ENCODE results near the gene ZNF507. TPM values are rescaled to one million over a fixed set of nuclear protein-coding genes. Genes with fewer than 3 reads are reported as not detected.

The ZNF507 gene
- total RNA-seq, 1 donor from 2014 or later, result 11.0 TPM

DNA sequence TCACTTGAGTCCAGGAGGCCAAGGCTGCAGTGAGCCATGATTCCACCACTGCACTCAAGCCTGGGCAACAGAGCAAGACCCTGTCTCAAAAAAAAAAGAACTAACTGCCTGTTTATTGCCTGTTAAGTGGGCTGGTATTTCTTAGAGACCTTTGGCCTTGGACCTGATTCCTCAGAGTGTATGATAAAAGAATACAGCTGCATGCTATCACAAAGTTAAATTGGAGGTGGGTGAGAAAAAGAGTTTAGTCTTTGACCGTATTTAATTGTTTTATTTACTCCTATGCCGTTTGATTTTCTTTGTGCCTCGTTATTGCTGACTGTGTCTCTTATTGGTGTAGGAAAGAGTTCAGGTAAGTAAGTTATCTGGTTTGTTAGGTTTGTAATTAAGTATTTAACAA is 34.9 kb downstream of the ZNF507 start:
- no peak overlapping the region for H3K9ac ChIP-seq (ENCODE audit: low read depth in 1 of 3, low read length in 3 of 3)
- H3K4me1 ChIP-seq (ENCODE audit: control insufficient read depth in 3 of 3, insufficient read depth in 3 of 3, low read length in 3 of 3), result no peaks in the 10 kb centered on the region
- no peak overlapping the region for H3K4me3 ChIP-seq (ENCODE audit: low read length in 3 of 3)
- H3K27ac ChIP-seq (ENCODE audit: low read depth, low read length), result no peak overlapping the region
- H3K36me3 ChIP-seq (ENCODE audit: control insufficient read depth in 3 of 3, insufficient read depth in 3 of 3, low read length in 3 of 3), result peaks cover 14 to 24% (median 17%) of the 10 kb centered on the region in 3 donors
- H3K9me3 ChIP-seq (ENCODE audit: control insufficient read depth in 3 of 3, low read length in 3 of 3), result no peaks in the 10 kb centered on the region
- no peaks in the 10 kb centered on the region for H3K27me3 ChIP-seq (ENCODE audit: control insufficient read depth in 3 of 3, insufficient read depth in 3 of 3, low read length in 3 of 3)

DNA sequence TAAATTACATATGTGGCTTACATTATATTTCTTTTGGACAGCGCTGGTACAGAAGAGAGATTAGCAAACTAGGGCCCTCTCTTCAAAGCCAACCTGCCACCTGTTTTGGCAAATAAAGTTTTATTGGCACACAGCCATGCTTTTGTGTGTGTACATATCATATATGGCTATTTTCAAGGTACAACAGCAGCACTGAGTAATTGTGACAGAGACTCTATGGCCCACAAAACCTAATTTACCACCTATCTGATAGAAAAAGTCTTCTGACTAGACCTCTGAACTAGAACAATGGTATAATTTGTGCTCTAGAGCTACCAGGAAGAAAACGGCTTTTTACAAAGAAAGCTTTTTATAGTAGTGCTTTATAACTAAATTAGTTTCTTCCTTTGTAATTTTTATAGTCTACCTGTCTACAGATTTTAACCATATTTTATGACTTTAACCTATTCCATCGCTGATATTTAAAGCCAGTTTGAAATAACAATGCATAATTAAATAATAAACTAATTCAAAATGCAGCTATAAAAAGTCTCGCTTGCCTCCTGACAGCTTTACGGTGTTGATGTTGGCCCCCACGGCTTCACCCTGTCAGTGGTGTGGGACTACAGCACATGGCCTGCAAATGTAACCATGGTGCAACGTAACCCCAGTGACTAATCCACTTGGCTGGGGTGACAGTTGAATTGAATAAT is 42.4 kb downstream of the ZNF507 start:
- Histone ChIP-seq H3K9ac (ENCODE audit: low read depth in 1 of 3, low read length in 3 of 3) (no peak overlapping the region), H3K9me3 (ENCODE audit: control insufficient read depth in 3 of 3, low read length in 3 of 3) (no peaks in the 10 kb centered on the region), H3K27me3 (ENCODE audit: control insufficient read depth in 3 of 3, insufficient read depth in 3 of 3, low read length in 3 of 3) (no peaks in the 10 kb centered on the region)

DNA sequence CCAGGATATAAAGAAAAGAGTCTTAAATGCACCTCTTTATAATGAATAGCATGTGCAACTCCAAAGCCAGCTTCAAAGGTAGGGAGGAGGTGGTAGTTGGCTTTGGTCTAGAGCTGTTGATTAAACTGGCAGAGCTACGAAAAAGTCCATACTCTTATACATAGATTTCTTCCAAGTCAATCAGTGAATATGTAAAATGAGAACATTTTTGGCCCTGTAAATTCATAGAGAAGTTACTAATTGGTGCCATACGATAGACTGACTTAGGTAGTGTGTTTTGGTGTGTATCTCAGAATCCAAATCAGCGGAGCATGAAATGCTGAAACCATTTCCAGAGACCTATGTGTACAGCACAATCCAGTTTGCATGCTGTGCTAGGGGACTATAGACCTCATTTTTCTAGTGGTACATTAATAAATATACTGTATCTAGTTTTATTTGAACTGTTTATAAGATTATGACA is 43.0 kb downstream of the ZNF507 start:
- Histone ChIP-seq H3K4me1 (ENCODE audit: control insufficient read depth in 3 of 3, insufficient read depth in 3 of 3, low read length in 3 of 3) (no peaks in the 10 kb centered on the region), H3K9ac (ENCODE audit: low read depth in 1 of 3, low read length in 3 of 3) (no peak overlapping the region), H3K4me3 (ENCODE audit: low read length in 3 of 3) (no peak overlapping the region), H3K27ac (ENCODE audit: low read depth, low read length) (no peak overlapping the region), H3K27me3 (ENCODE audit: control insufficient read depth in 3 of 3, insufficient read depth in 3 of 3, low read length in 3 of 3) (no peaks in the 10 kb centered on the region), H3K9me3 (ENCODE audit: control insufficient read depth in 3 of 3, low read length in 3 of 3) (no peaks in the 10 kb centered on the region), H3K36me3 (ENCODE audit: control insufficient read depth in 3 of 3, insufficient read depth in 3 of 3, low read length in 3 of 3) (peaks cover 0 to 3% (median 2%) of the 10 kb centered on the region in 3 donors)

More for the DNA sequence above, 42.4 kb downstream of the ZNF507 start:
- peaks cover 2 to 9% (median 4%) of the 10 kb centered on the region in 3 donors for H3K36me3 ChIP-seq (ENCODE audit: control insufficient read depth in 3 of 3, insufficient read depth in 3 of 3, low read length in 3 of 3)
- no peak overlapping the region for H3K27ac ChIP-seq (ENCODE audit: low read depth, low read length)
- H3K4me3 ChIP-seq (ENCODE audit: low read length in 3 of 3), result no peak overlapping the region
- H3K4me1 ChIP-seq (ENCODE audit: control insufficient read depth in 3 of 3, insufficient read depth in 3 of 3, low read length in 3 of 3), result no peaks in the 10 kb centered on the region

DNA sequence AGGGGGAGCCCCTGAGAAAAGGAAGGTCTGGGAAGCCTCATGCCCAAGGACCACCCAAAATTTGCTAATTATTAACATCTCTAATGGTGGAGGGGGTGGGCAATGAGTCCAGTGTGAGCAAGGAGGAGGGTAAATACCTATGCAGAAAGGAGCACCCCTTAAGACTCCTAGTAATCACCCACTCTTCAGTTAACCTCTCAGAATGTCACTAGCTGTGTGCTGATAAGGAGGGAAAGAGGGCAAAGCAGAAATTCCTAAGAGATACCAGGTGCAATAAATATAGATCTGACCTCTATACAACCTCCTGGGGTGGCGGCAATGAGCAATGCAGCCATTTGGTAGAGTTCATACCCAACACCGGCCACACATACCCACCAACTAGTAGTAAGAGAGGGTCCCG is 47.5 kb downstream of the ZNF507 start:
- Histone ChIP-seq H3K4me3 (ENCODE audit: low read length in 3 of 3) (no peak overlapping the region), H3K27ac (ENCODE audit: low read depth, low read length) (no peak overlapping the region)

DNA sequence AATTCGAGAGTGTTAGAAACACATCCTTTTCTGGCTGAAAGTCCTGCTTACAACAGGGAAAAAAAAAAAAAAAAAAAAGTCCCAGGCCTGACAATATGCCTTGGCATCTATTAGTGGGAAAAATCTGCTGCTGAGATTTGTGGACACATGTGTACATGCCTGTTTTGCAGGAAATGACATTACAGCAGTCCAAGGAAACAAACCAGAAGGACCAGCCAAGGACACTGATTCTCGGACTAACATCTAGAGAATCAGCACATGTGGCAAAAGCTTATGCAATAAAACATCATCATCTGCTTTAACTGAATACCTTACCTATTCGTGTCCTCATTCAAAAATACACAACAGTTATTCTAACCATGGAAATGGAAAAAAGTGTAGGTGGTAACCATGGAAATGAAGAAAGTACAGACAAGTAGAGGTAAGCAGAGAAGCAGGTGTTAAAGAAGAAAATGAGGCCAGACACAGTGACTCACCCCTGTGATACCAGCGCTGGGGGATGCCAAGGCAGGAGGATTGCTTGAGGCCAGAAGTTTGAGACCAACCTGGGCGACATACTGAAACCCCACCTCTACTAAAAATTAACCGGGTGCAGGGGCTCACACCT is 50.7 kb downstream of the ZNF507 start:
- Histone ChIP-seq H3K27me3 (ENCODE audit: control insufficient read depth in 3 of 3, insufficient read depth in 3 of 3, low read length in 3 of 3) (no peaks in the 10 kb centered on the region), H3K9me3 (ENCODE audit: control insufficient read depth in 3 of 3, low read length in 3 of 3) (no peaks in the 10 kb centered on the region), H3K4me1 (ENCODE audit: control insufficient read depth in 3 of 3, insufficient read depth in 3 of 3, low read length in 3 of 3) (no peaks in the 10 kb centered on the region), H3K36me3 (ENCODE audit: control insufficient read depth in 3 of 3, insufficient read depth in 3 of 3, low read length in 3 of 3) (no peaks in the 10 kb centered on the region), H3K27ac (ENCODE audit: low read depth, low read length) (no peak overlapping the region), H3K9ac (ENCODE audit: low read depth in 1 of 3, low read length in 3 of 3) (no peak overlapping the region), H3K4me3 (ENCODE audit: low read length in 3 of 3) (no peak overlapping the region)

More for the DNA sequence above, 47.5 kb downstream of the ZNF507 start:
- no peaks in the 10 kb centered on the region for H3K9me3 ChIP-seq (ENCODE audit: control insufficient read depth in 3 of 3, low read length in 3 of 3)
- no peak overlapping the region for H3K9ac ChIP-seq (ENCODE audit: low read depth in 1 of 3, low read length in 3 of 3)
- no peaks in the 10 kb centered on the region for H3K27me3 ChIP-seq (ENCODE audit: control insufficient read depth in 3 of 3, insufficient read depth in 3 of 3, low read length in 3 of 3)
- no peaks in the 10 kb centered on the region for H3K36me3 ChIP-seq (ENCODE audit: control insufficient read depth in 3 of 3, insufficient read depth in 3 of 3, low read length in 3 of 3)
- no peaks in the 10 kb centered on the region for H3K4me1 ChIP-seq (ENCODE audit: control insufficient read depth in 3 of 3, insufficient read depth in 3 of 3, low read length in 3 of 3)

DNA sequence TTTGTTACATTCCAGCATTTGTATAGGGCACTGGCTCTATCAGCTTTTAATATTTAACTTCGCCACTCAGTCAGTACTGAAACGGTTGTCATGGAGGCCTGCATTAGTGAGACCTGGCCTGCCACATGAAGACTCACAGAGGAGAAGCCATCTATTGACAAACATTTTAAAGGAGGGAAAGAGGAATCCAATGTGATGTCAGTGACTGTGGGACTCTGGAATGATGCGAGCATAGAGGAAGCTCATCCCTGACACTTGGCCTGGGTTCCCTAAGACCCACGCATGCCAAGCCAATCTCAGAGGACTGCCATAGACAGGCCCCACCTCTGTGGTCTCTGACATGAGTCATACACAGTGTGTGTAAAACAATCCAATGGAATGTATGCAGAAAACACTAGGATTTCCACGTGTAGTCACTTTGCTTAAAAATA is 52.3 kb downstream of the ZNF507 start:
- H3K9ac ChIP-seq (ENCODE audit: low read depth in 1 of 3, low read length in 3 of 3), result no peak overlapping the region
- H3K27ac ChIP-seq (ENCODE audit: low read depth, low read length), result no peak overlapping the region
- no peaks in the 10 kb centered on the region for H3K36me3 ChIP-seq (ENCODE audit: control insufficient read depth in 3 of 3, insufficient read depth in 3 of 3, low read length in 3 of 3)
- no peak overlapping the region for H3K4me3 ChIP-seq (ENCODE audit: low read length in 3 of 3)
- no peaks in the 10 kb centered on the region for H3K4me1 ChIP-seq (ENCODE audit: control insufficient read depth in 3 of 3, insufficient read depth in 3 of 3, low read length in 3 of 3)
- H3K27me3 ChIP-seq (ENCODE audit: control insufficient read depth in 3 of 3, insufficient read depth in 3 of 3, low read length in 3 of 3), result no peaks in the 10 kb centered on the region
- no peaks in the 10 kb centered on the region for H3K9me3 ChIP-seq (ENCODE audit: control insufficient read depth in 3 of 3, low read length in 3 of 3)

DNA sequence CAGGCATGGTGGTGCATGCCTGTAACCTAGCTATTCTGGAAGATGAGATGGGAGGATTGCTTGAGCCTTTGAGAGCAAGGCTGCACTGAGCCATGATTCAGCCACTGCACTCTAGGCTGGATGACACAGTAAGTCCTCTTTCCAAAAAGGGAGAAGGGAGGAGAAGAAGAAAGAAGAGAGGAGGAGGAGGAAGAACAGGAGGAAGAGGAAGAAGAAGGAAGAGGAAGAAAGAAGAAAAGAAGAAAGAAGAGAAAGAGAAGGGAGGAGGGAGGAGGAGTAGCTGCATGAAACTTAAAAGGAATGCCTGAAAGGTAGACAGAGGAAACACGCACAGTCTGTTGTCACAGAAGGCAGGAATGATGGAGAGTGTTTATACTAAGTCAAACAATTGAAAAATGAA is 56.6 kb downstream of the ZNF507 start:
- H3K4me1 ChIP-seq (ENCODE audit: control insufficient read depth in 3 of 3, insufficient read depth in 3 of 3, low read length in 3 of 3), result peaks cover 13 to 18% (median 14%) of the 10 kb centered on the region in 3 donors
- no peak overlapping the region for H3K27ac ChIP-seq (ENCODE audit: low read depth, low read length)
- H3K9me3 ChIP-seq (ENCODE audit: control insufficient read depth in 3 of 3, low read length in 3 of 3), result no peaks in the 10 kb centered on the region
- H3K36me3 ChIP-seq (ENCODE audit: control insufficient read depth in 3 of 3, insufficient read depth in 3 of 3, low read length in 3 of 3), result no peaks in the 10 kb centered on the region
- H3K4me3 ChIP-seq (ENCODE audit: low read length in 3 of 3), result no peak overlapping the region
- H3K9ac ChIP-seq (ENCODE audit: low read depth in 1 of 3, low read length in 3 of 3), result no peak overlapping the region
- H3K27me3 ChIP-seq (ENCODE audit: control insufficient read depth in 3 of 3, insufficient read depth in 3 of 3, low read length in 3 of 3), result no peaks in the 10 kb centered on the region

DNA sequence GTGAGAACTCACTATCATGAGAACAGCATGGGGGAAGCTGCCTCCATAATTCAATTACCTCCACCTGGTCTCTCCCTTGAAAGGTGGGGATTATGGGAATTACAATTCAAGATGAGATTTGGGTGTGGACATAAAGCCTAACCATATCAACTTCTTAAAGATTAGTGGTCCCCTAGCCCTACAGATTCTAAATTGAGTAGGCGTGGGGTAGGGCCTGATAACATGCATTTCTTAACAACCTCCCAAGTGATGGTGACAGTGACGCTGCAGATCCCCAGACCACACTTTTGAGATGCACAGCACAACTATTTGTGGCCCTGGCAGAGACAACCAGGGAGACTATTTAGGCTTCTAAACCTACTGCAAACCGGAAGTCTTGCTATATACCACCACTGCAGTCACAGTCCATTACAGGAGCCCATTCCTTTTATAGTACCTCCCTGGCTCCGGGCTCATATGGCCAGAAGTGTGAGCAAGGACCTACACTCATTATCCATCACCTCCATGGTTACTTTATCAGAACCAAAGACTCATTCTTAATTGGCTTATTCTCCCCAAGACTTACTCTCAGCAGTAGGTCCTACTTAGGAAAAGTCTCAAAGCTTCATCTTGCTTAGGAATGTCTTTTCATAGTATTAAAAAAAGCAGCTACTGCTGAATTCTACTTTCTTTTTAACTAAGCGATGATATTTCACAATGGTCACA is 58.0 kb downstream of the ZNF507 start:
- Histone ChIP-seq H3K4me1 (ENCODE audit: control insufficient read depth in 3 of 3, insufficient read depth in 3 of 3, low read length in 3 of 3) (peaks cover 13 to 18% (median 14%) of the 10 kb centered on the region in 3 donors), H3K9me3 (ENCODE audit: control insufficient read depth in 3 of 3, low read length in 3 of 3) (no peaks in the 10 kb centered on the region), H3K36me3 (ENCODE audit: control insufficient read depth in 3 of 3, insufficient read depth in 3 of 3, low read length in 3 of 3) (no peaks in the 10 kb centered on the region), H3K9ac (ENCODE audit: low read depth in 1 of 3, low read length in 3 of 3) (peak overlapping the region in 1 of 3 donors; percentile 9), H3K27me3 (ENCODE audit: control insufficient read depth in 3 of 3, insufficient read depth in 3 of 3, low read length in 3 of 3) (no peaks in the 10 kb centered on the region), H3K27ac (ENCODE audit: low read depth, low read length) (no peak overlapping the region), H3K4me3 (ENCODE audit: low read length in 3 of 3) (no peak overlapping the region)

DNA sequence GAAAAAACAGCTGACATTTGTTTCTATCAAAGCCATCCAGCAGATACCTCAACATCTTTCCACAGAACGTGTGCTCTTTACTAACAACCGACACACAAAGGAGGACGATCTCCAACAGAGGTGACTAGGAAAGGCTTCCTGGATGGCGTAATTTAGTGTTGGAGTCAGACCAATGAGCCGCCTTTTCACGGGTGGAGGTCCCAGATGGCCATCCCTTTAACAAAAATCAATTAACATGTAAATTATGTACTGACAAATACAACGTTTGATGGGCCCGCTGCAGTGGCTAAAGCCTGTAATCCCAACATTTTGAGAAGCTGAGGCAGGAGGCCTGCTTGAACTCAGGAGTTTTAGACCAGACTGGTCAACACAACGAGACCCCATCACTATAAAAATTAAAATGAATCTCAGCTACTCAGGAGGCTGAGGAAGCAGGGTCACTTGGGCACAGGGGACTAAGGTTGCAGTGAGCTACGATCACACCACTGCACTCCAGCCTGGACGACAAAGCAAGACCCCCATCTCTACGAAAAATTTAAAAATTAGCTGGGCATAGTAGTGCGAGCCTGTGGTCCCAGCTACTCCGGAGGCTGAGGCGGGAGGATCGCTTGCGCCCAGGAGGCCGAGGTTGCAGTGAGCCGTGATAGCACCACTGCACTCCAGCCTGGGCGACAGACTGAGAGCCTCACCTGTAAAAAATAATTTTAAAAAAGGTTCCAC is 59.0 kb downstream of the ZNF507 start:
- Histone ChIP-seq H3K27me3 (ENCODE audit: control insufficient read depth in 3 of 3, insufficient read depth in 3 of 3, low read length in 3 of 3) (no peaks in the 10 kb centered on the region), H3K9me3 (ENCODE audit: control insufficient read depth in 3 of 3, low read length in 3 of 3) (no peaks in the 10 kb centered on the region), H3K9ac (ENCODE audit: low read depth in 1 of 3, low read length in 3 of 3) (peak overlapping the region; percentile 86 to 99 (median 95)), H3K4me3 (ENCODE audit: low read length in 3 of 3) (peak overlapping the region; percentile 74 to 91 (median 88)), H3K27ac (ENCODE audit: low read depth, low read length) (peak overlapping the region; percentile 94), H3K36me3 (ENCODE audit: control insufficient read depth in 3 of 3, insufficient read depth in 3 of 3, low read length in 3 of 3) (peaks cover 0 to 4% (median 4%) of the 10 kb centered on the region in 3 donors), H3K4me1 (ENCODE audit: control insufficient read depth in 3 of 3, insufficient read depth in 3 of 3, low read length in 3 of 3) (peaks cover 13 to 18% (median 14%) of the 10 kb centered on the region in 3 donors)
